GM19452 (cell line): ENCODE measurements around the gene COL6A5.
"Not testable (repeated sequence)": the region's sequence is repeated elsewhere in the genome, so short reads cannot be mapped to it uniquely, and the experiment has no call there.

ENCODE experiments used
- ATAC-seq: cut with Tn5 transposase; IDR thresholded peaks from one replicate; pipeline ENCODE4 v1.9.1; 2021; ENCODE audit not compliant: unreplicated experiment

Gene COL6A5

DNA sequence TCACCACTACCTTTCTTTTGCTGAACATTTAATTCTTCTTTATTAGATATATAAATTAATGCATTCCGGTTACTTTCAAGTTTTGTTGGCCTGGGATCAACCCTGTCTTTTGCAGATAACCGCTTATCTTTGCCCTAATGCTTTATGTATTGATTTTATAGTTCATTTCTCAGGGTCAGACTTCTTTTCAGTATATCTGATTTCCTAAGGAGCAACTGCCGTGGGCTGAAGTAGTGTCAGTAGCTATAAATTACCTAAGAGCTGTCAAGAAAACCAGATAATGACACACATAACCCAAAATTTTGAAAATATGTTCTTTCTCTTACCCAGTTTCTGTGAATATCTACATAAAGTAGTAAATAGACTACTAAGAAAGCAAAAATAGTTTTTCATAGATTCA lies 38.0 kb downstream of the COL6A5 start:
- no peak for ATAC-seq

GRCh38 chr3:130384476-130385025 lies 39.1 kb downstream of the COL6A5 start:
- no peak for ATAC-seq

GRCh38 chr3:130386604-130387263 lies 41.3 kb downstream of the COL6A5 start:
- no peak for ATAC-seq

GRCh38 chr3:130389743-130390478 lies 44.4 kb downstream of the COL6A5 start:
- no peak for ATAC-seq

DNA sequence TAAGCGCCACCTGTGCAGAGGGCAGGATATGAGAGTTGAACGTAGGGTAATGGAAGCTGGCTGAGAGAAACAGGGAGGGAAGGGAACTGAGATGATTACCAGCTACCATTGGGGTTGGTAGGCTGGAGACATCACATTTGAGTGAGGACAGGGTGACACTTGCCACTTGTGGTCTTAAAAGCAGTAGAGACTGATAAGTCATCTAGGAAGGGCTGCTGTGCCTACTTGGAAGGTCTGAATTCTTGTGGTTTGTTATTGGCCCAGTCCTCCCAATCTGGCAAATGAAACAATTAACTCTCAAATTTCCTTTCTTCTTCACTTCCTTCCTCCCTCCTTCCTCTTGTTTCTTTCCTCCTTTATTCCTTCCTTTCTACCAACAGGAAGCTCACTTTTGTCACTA lies 46.8 kb downstream of the COL6A5 start:
- no peak for ATAC-seq

GRCh38 chr3:130393594-130393993 lies 48.1 kb downstream of the COL6A5 start:
- ATAC-seq = no peak

- no peak for ATAC-seq
These were observed 49.9 kb downstream of the COL6A5 start for GRCh38 chr3:130395331-130395730.

- ATAC-seq = no peak
These were observed 50.4 kb downstream of the COL6A5 start for GRCh38 chr3:130395916-130396315.

- no peak for ATAC-seq
These were observed 58.9 kb downstream of the COL6A5 start for GRCh38 chr3:130404401-130404800.

- ATAC-seq = no peak
These were observed 60.5 kb downstream of the COL6A5 start for GRCh38 chr3:130405956-130406355.

GRCh38 chr3:130408253-130408652 lies 62.8 kb downstream of the COL6A5 start:
- ATAC-seq = not testable (repeated sequence)

DNA sequence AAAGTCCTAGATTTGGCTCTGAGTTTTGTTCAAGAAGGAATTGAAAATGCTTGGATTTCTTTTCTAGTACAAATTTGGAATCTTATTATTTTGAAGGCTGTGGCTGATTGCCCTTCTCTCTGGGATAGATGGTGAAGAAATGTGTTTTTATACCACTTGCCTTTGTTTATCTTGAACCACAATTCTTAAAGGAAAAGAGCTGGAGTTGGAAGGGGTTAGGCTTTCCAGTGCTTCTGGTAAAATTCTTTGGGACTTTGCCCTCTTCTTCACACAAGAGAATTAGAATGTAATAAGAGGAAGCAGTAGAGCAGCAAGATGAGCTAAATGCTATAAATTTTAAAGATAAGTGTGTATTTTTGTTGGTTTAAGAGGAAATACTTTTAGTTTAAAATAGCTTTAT lies 65.8 kb downstream of the COL6A5 start:
- no peak for ATAC-seq

GRCh38 chr3:130412991-130413560 lies 67.6 kb downstream of the COL6A5 start:
- no peak for ATAC-seq

GRCh38 chr3:130414457-130414856 lies 69.0 kb downstream of the COL6A5 start:
- ATAC-seq = no peak

- ATAC-seq = no peak
These were observed 75.0 kb downstream of the COL6A5 start for GRCh38 chr3:130420466-130420865.

DNA sequence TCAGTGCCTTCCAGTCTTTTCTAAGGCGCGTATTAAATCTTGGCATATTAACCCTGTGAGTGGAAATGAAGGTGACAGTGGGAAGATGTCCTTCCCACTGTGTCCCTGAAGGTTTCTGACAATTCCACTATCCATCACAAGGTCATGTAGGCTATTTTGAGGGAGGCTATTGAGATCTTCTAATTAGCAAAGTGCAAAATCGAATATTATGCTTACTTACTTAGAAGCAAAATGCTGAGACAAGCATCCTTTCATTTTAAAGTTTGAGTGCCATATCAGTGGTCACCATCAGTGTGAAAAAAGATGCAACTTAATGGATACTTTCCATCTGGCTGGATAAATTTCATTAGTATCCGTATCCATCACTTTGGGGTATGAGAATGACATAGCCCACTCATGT lies 77.6 kb downstream of the COL6A5 start:
- no peak for ATAC-seq

DNA sequence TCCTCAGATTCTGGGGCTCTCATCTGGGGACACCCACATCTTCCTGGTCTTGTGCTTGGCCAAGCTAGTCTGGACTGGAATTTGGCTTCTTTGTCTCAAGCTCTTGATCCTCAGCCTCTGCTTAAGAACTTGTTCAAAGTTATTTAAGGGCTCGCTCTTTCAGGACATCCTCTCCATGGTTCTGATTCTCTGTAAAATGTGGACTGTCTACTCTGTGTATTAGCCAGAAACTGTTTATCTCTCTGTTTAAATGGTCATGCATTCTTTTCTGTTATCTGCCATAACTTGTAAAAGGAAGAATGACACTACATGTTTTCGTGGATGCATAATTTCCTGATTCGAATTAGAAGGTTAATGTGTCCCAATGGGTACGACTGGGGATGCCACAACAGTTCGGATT lies 79.4 kb downstream of the COL6A5 start:
- ATAC-seq = no peak

DNA sequence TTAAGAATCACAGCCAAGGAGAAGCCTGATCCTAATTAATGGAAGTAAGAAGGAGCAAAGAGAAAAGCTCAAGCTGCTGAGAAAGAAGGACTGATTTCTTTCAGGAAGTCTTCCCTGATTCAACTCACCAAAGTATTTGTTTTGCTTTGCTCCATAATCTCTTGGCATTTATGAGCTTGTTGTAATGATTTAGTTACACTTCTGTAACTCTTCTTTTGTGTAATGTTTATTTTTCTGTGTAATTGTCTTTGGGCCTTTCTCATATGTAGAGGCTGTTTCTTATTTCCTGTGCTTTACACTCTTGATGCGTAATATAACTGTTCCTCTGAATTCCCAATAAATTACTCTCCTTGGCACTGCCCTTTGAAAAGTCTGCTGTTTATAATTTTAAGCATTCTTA lies 80.0 kb downstream of the COL6A5 start:
- no peak for ATAC-seq

DNA sequence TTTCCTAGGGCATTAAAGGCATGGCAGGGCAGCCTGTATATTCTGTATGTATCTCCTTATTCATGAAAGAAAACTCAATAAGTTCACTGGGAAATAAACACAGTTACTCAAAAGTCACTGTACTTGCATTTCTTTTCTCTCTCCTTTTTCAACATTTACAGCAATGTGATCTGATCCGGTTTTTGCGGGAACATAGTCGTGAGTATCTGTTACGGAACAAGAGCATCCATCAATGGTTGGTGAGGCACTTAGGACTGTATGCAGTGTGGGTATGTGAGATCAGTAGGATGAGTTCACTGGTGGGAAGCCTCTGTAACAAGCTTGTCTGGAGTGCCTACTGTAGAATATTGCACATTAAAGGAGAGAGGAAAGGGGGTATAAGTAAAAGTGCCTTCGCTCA lies 80.7 kb downstream of the COL6A5 start:
- ATAC-seq = no peak

GRCh38 chr3:130428871-130429712 lies 83.6 kb downstream of the COL6A5 start:
- ATAC-seq = no peak

- ATAC-seq = no peak
These were observed 84.2 kb downstream of the COL6A5 start for GRCh38 chr3:130429713-130430023.
